H1 (cell line): ENCODE measurements around the gene TMSB10. TPM values are rescaled to one million over a fixed set of nuclear protein-coding genes. Genes with fewer than 3 reads are reported as not detected.

Source experiments
- CTCF ChIA-PET: fragments of 300-600 bp; sonication (Branson Sonifier 250); formaldehyde crosslinking; loops from one replicate; lab custom pipeline; 2021; ENCODE audit not compliant: partially characterized antibody; lab: Charles Lee
- POLR2A ChIA-PET: fragments of 300-600 bp; sonication (Branson Sonifier 250); formaldehyde crosslinking; loops from one replicate; lab custom pipeline; 2021; ENCODE audit warnings: inconsistent platforms; ENCODE audit not compliant: partially characterized antibody; lab: Charles Lee
- DNase-seq, 2 experiments: peaks; one replicate each; pipeline versions ENCODE4 v3.0.0 to v3.0.0-alpha.2; 2010 to 2022; ENCODE audit warnings: low spot score in 2 of 2, low read depth in 1 of 2, mixed read lengths in 1 of 2
- FAIRE-seq: peaks from 2 replicates; lab custom pipeline; 2011; peaks lifted over from hg19 to GRCh38; lab: Jason Lieb, UNC
- H2AFZ ChIP-seq: 2 replicates; pipeline ENCODE4 v1.8.1; 2012; ENCODE audit warnings: low read length, inconsistent platforms
- H2AK5ac ChIP-seq: 2 replicates; pipeline ENCODE4 v1.6.1; 2013; ENCODE audit warnings: low read depth, low read length
- H2BK120ac ChIP-seq: replicated peaks from 2 replicates; pipeline ENCODE3; 2013; ENCODE audit warnings: low read depth, low read length, inconsistent platforms
- H2BK12ac ChIP-seq: 2 replicates; pipeline ENCODE4 v1.6.1; 2013; ENCODE audit warnings: low read depth, low read length
- H2BK15ac ChIP-seq: 2 replicates; pipeline ENCODE4 v1.6.1; 2013; ENCODE audit warnings: low read length
- H2BK20ac ChIP-seq: 2 replicates; pipeline ENCODE4 v1.6.1; 2013; ENCODE audit warnings: low read length
- H2BK5ac ChIP-seq: 2 replicates; pipeline ENCODE4 v1.6.1; 2013; ENCODE audit warnings: low read depth, low read length
- H3K14ac ChIP-seq: 2 replicates; pipeline ENCODE4 v1.6.1; 2013; ENCODE audit warnings: inconsistent platforms; ENCODE audit not compliant: insufficient read length
- H3K18ac ChIP-seq: 2 replicates; pipeline ENCODE4 v1.6.1; 2013; ENCODE audit warnings: low read length; ENCODE audit errors: extremely low read depth
- H3K23ac ChIP-seq: 2 replicates; pipeline ENCODE4 v1.6.1; 2013; ENCODE audit warnings: inconsistent platforms; ENCODE audit not compliant: insufficient read length
- H3K23me2 ChIP-seq: 2 replicates; pipeline ENCODE4 v1.6.1; 2013; ENCODE audit warnings: low read depth, low read length
- H3K27ac ChIP-seq: 2 replicates; pipeline ENCODE4 v1.6.1; 2011; ENCODE audit warnings: low read depth, low read length, inconsistent platforms
- H3K27me3 ChIP-seq, 4 experiments: replicated peaks in 1 of 4; 1 replicate in 1 of 4; 2 replicates in 3 of 4; pipeline versions ENCODE4 v1.6.1 to v1.8.1; 2011 to 2013; ENCODE audit warnings: low read length in 3 of 4, mild to moderate bottlenecking in 3 of 4, inconsistent platforms in 2 of 4, mixed read lengths in 2 of 4, moderate library complexity in 1 of 4; ENCODE audit not compliant: control insufficient read depth in 3 of 4, insufficient read depth in 3 of 4; ENCODE audit errors: extremely low read depth in 1 of 4
- H3K36me3 ChIP-seq, 4 experiments: 2 replicates each; pipeline versions ENCODE4 v1.6.1 to v1.8.1; 2011 to 2013; ENCODE audit warnings: mild to moderate bottlenecking in 4 of 4, low read length in 3 of 4, moderate library complexity in 2 of 4, control low read depth in 1 of 4, inconsistent platforms in 1 of 4; ENCODE audit not compliant: insufficient read depth in 4 of 4, control insufficient read depth in 2 of 4
- H3K4ac ChIP-seq: replicated peaks from 2 replicates; pipeline ENCODE3; 2013; ENCODE audit warnings: low read length, low read depth, mixed read lengths, inconsistent platforms; ENCODE audit not compliant: insufficient read length
- H3K4me1 ChIP-seq, 4 experiments: replicated peaks in 1 of 4; 1 replicate in 1 of 4; 2 replicates in 3 of 4; pipeline versions ENCODE4 v1.6.1 to v1.8.1; 2011 to 2013; ENCODE audit warnings: low read length in 3 of 4, inconsistent platforms in 2 of 4, mixed read lengths in 1 of 4; ENCODE audit not compliant: insufficient read depth in 4 of 4, control insufficient read depth in 3 of 4
- H3K4me2 ChIP-seq, 2 experiments: 2 replicates each; pipeline versions ENCODE4 v1.6.1 to v1.8.1; 2011 to 2013; ENCODE audit warnings: low read depth in 2 of 2, low read length in 2 of 2, control low read depth in 1 of 2, inconsistent platforms in 1 of 2, mild to moderate bottlenecking in 1 of 2; ENCODE audit not compliant: insufficient read depth in 1 of 2
- H3K4me3 ChIP-seq, 4 experiments: fragments of 200-600, 300-600 bp in 1 of 4; sonication (generic), shearing (Covaris generic), sonication (Bioruptor Twin) in 1 of 4; 2 replicates each; pipeline versions ENCODE4 v1.5.1 to v1.8.1; 2011 to 2016; ENCODE audit warnings: low read length in 4 of 4, low read depth in 3 of 4, control low read depth in 2 of 4, inconsistent platforms in 2 of 4, mild to moderate bottlenecking in 2 of 4, mixed read lengths in 1 of 4, moderate library complexity in 1 of 4; ENCODE audit not compliant: insufficient read depth in 2 of 4; ENCODE audit errors: extremely low read depth in 1 of 4
- H3K56ac ChIP-seq: replicated peaks from 2 replicates; pipeline ENCODE3; 2013; ENCODE audit warnings: low read depth, mild to moderate bottlenecking, mixed read lengths, low read length, inconsistent platforms; ENCODE audit not compliant: insufficient read length
- H3K79me1 ChIP-seq: 2 replicates; pipeline ENCODE4 v1.6.1; 2013; ENCODE audit warnings: low read depth, low read length, control low read depth
- H3K79me2 ChIP-seq, 2 experiments: 2 replicates each; pipeline versions ENCODE4 v1.6.1 to v1.8.1; 2012 to 2013; ENCODE audit warnings: low read length in 2 of 2, mild to moderate bottlenecking in 2 of 2, inconsistent platforms in 1 of 2; ENCODE audit not compliant: insufficient read depth in 2 of 2, control insufficient read depth in 1 of 2
- H3K9ac ChIP-seq, 4 experiments: replicated peaks in 1 of 4; 1 replicate in 1 of 4; 2 replicates in 3 of 4; pipeline versions ENCODE4 v1.6.1 to v1.8.1; 2011 to 2013; ENCODE audit warnings: low read depth in 3 of 4, low read length in 3 of 4, control low read depth in 2 of 4, mild to moderate bottlenecking in 2 of 4, moderate library complexity in 2 of 4, inconsistent platforms in 1 of 4; ENCODE audit errors: extremely low read depth in 1 of 4
- H3K9me3 ChIP-seq, 2 experiments: 2 replicates each; pipeline versions ENCODE4 v1.6.1 to v1.8.1; 2012 to 2013; ENCODE audit warnings: mild to moderate bottlenecking in 2 of 2, moderate library complexity in 2 of 2, control low read depth in 1 of 2, inconsistent platforms in 1 of 2, low read depth in 1 of 2, low read length in 1 of 2, mixed read lengths in 1 of 2; ENCODE audit not compliant: insufficient read depth in 2 of 2
- H4K20me1 ChIP-seq, 2 experiments: replicated peaks in 1 of 2; 2 replicates each; pipeline versions ENCODE3 to v1.8.1; 2011 to 2013; ENCODE audit warnings: inconsistent platforms in 2 of 2, low read length in 2 of 2, mild to moderate bottlenecking in 1 of 2; ENCODE audit not compliant: insufficient read depth in 2 of 2, control insufficient read depth in 1 of 2
- H4K5ac ChIP-seq: 2 replicates; pipeline ENCODE4 v1.6.1; 2013; ENCODE audit warnings: low read length, low read depth, mixed read lengths, inconsistent platforms; ENCODE audit not compliant: insufficient read length
- H4K8ac ChIP-seq: 2 replicates; pipeline ENCODE4 v1.8.0; 2013; ENCODE audit warnings: mild to moderate bottlenecking, moderate library complexity, low read length, inconsistent platforms; ENCODE audit not compliant: insufficient read depth; ENCODE audit errors: extremely low read depth
- H4K91ac ChIP-seq: replicated peaks from 2 replicates; pipeline ENCODE3; 2013; ENCODE audit warnings: low read length, mixed read lengths, inconsistent platforms; ENCODE audit not compliant: insufficient read length
- BCL11A ChIP-seq, 2 experiments: IDR thresholded peaks; one replicate each; pipeline ENCODE4 v1.6.1; 2011; ENCODE audit warnings: low read depth in 2 of 2, low read length in 2 of 2, mild to moderate bottlenecking in 2 of 2
- BRCA1 ChIP-seq: IDR thresholded peaks from 2 replicates; pipeline ENCODE4 v1.6.1; 2012; ENCODE audit warnings: low read depth, low read length, improper control_type of control experiment
- CBX5 ChIP-seq: fragments of 300-800, 300-1000 bp; sonication (generic); IDR thresholded peaks from 2 replicates; pipeline ENCODE4 v1.7.1; 2016; ENCODE audit warnings: antibody characterized with exemption, low read length, low read depth
- EZH2 ChIP-seq: fragments of 200-600 bp; sonication (generic); IDR thresholded peaks from 2 replicates; pipeline ENCODE4 v1.7.1; 2012; ENCODE audit warnings: low read depth, mild to moderate bottlenecking, moderate library complexity, low read length, inconsistent platforms; ENCODE audit not compliant: severe bottlenecking
- JUN ChIP-seq: IDR thresholded peaks from 2 replicates; pipeline ENCODE4 v1.6.1; 2011; ENCODE audit warnings: low read depth, mild to moderate bottlenecking, improper control_type of control experiment, low read length
- RAD21 ChIP-seq, 2 experiments: IDR thresholded peaks in 1 of 2; conservative IDR thresholded peaks in 1 of 2; 2 replicates each; pipeline ENCODE4 v1.6.1; 2011; ENCODE audit warnings: low read depth in 2 of 2, low read length in 2 of 2, improper control_type of control experiment in 1 of 2, inconsistent platforms in 1 of 2, mild to moderate bottlenecking in 1 of 2, moderate library complexity in 1 of 2
- SP2 ChIP-seq: IDR thresholded peaks from 2 replicates; pipeline ENCODE4 v1.6.1; 2012; ENCODE audit warnings: mild to moderate bottlenecking, low read length, inconsistent platforms
- TAF7 ChIP-seq: optimal IDR thresholded peaks from 2 replicates; pipeline ENCODE3; 2011; ENCODE audit warnings: low read depth, mild to moderate bottlenecking, inconsistent platforms, low read length, moderate library complexity, borderline replicate concordance
- WGBS, 2 experiments: shearing (Covaris generic) in 1 of 2; methylation state at CpG; one replicate each; pipeline versions ENCODE4 v1.1.6 to v1.1.7; 2013 to 2015; ENCODE audit warnings: low lambda C conversion rate in 2 of 2, mixed read lengths in 2 of 2, inconsistent platforms in 1 of 2, low coverage in 1 of 2, missing lambda C conversion rate in 1 of 2; ENCODE audit not compliant: insufficient replicate concordance in 2 of 2, insufficient coverage in 1 of 2, insufficient read length in 1 of 2; ENCODE audit errors: extremely low coverage in 1 of 2, missing lambda C conversion rate in 1 of 2; 5-methylcytosine and 5-hydroxymethylcytosine counted together
- polyA plus RNA-seq, 7 experiments: library from polyadenylated mRNA; depleted of rRNA in 3 of 7; stranded (reverse) in 5 of 7; unstranded in 2 of 7; fragments of >200 nt in 5 of 7; fragments of 200-250 nt in 2 of 7; gene quantifications; 1 replicate in 5 of 7; 2 replicates in 1 of 7; 4 replicates in 1 of 7; pipeline versions ENCODE4 v1.2.1 to v1.2.3, GENCODE V29; 2011 to 2013; ENCODE audit warnings: missing spikeins in 2 of 7, mixed read lengths in 2 of 7
- total RNA-seq: library from RNA; stranded (reverse); fragmentation: NEBNext Ultra II Directional; extraction: Animal tissue kit (Norgen Biotek cat#: 25700); gene quantifications from 2 replicates; pipeline ENCODE4 v1.2.1, GENCODE V29; 2021
- TF ChIP-seq, protein P1 (sequence below): IDR thresholded peaks from 2 replicates; pipeline ENCODE4 v1.6.1; 2012; ENCODE audit warnings: low read length, inconsistent platforms
- TF ChIP-seq, protein P2 (sequence below): IDR thresholded peaks from 2 replicates; pipeline ENCODE4 v1.6.1; 2011; ENCODE audit warnings: low read depth, mild to moderate bottlenecking, low read length; ENCODE audit not compliant: insufficient read depth

TMSB10 gene
- total and polyA plus RNA-seq, 2 of the 8 experiments (the other 6 are each of a cell fraction or from before 2014, with no cell fraction given), result 593 to 1,075 TPM

DNA sequence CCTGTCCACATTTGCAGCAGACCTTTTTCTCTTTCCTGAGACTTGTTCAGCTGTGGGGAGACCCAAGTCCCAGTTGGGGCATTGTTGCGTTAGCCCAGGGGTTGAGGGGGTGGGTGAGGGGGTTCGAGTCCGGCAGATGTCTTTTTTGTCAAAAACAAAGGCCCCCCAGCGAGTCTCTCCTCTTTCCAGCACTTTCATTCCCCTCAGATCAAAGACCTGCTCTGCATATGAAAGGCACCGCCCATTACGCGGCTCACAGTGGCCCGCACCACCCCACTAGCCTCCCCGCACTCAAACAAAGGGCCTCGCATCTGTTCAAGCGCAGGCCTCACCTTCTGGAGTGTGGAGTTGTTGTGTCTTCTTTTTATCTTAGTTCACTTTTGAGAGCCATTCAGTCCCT lies 49.7 kb upstream of the TMSB10 start:
- CTCF ChIA-PET, result interaction anchor here (1.5 to 3.6 kb wide), 4 partner anchors 16 to 201 kb away, joined by 4 to 21 read pairs (median 12); no protein-coding TSS in a partner anchor
- Histone ChIP-seq H3K23ac (no peak overlapping the region), H2AFZ (no peak overlapping the region)
- TF ChIP-seq SP2 (no peak), EZH2 (no peak), JUN (no peak), TAF7 (no peak), RAD21 (IDR thresholded peaks at IDR 0.05 in 1 of 2, conservative IDR thresholded peaks at IDR 0.05 in 1 of 2; ENCODE audit: low read depth in 2 of 2, low read length in 2 of 2) (no peak), BRCA1 (no peak), BCL11A (IDR thresholded peaks at IDR 0.05; ENCODE audit: low read depth in 2 of 2, low read length in 2 of 2) (peak in 1 of 2 experiments; percentile 56), CBX5 (no peak)
- TF ChIP-seq, protein P1, sequence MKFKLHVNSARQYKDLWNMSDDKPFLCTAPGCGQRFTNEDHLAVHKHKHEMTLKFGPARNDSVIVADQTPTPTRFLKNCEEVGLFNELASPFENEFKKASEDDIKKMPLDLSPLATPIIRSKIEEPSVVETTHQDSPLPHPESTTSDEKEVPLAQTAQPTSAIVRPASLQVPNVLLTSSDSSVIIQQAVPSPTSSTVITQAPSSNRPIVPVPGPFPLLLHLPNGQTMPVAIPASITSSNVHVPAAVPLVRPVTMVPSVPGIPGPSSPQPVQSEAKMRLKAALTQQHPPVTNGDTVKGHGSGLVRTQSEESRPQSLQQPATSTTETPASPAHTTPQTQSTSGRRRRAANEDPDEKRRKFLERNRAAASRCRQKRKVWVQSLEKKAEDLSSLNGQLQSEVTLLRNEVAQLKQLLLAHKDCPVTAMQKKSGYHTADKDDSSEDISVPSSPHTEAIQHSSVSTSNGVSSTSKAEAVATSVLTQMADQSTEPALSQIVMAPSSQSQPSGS, result no peak
- TF ChIP-seq, protein P2, sequence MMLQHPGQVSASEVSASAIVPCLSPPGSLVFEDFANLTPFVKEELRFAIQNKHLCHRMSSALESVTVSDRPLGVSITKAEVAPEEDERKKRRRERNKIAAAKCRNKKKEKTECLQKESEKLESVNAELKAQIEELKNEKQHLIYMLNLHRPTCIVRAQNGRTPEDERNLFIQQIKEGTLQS, result no peak

More for the DNA sequence above, 49.7 kb upstream of the TMSB10 start:
- FAIRE-seq, result no peak
- Histone ChIP-seq H3K18ac (peak overlapping the region; percentile 73; the same call in 1 of the 2 replicates), H3K36me3 (no peaks in the 10 kb centered on the region), H2BK20ac (no peak overlapping the region), H3K56ac (no peak overlapping the region), H3K4me3 (peak overlapping the region in 1 of 4 experiments; percentile 30; a peak in 2 of 8 replicates), H3K23me2 (no peaks in the 10 kb centered on the region; the same call in 1 of the 2 replicates), H2BK12ac (peak overlapping the region; percentile 94; the same call in 1 of the 2 replicates), H2AK5ac (no peak overlapping the region; the same call in 1 of the 2 replicates), H4K91ac (no peak overlapping the region), H2BK120ac (no peak overlapping the region), H3K4me1 (peaks cover 7 to 16% (median 12%) of the 10 kb centered on the region in 4 experiments), H2BK5ac (no peak overlapping the region; the same call in 1 of the 2 replicates), H3K9me3 (no peaks in the 10 kb centered on the region), H3K4ac (peak overlapping the region; percentile 42), H3K79me1 (peaks cover 2% of the 10 kb centered on the region), H3K27me3 (peaks cover 16 to 36% (median 30%) of the 10 kb centered on the region in 4 experiments), H3K27ac (no peak overlapping the region), H4K8ac (no peak overlapping the region), H4K5ac (no peak overlapping the region), H3K79me2 (no peaks in the 10 kb centered on the region), H3K4me2 (peak overlapping the region; percentile 47 to 65), H2BK15ac (peak overlapping the region; percentile 88), H3K14ac (no peak overlapping the region), H3K9ac (no peak overlapping the region), H4K20me1 (peaks cover 0 to 3% of the 10 kb centered on the region in 2 experiments)
- POLR2A ChIA-PET, result interaction anchor here (1.2 kb wide), 1 partner anchor 39 kb away, joined by 4 read pairs; no protein-coding TSS in a partner anchor
- 9% methylated on average over 9 of the region's 11 CpGs; no CpG with 5 or more reads in 1 of the 2 experiments for WGBS, 2 experiments
- peak; percentile 60 to 74 for DNase-seq
